Esophagus muscularis mucosa (tissue), 4 donors: Measurements from ENCODE around the gene ZNF827. TPM values are rescaled to one million over a fixed set of nuclear protein-coding genes. Genes with fewer than 3 reads are reported as not detected.

Source experiments
- DNase-seq: peaks from one replicate; pipeline ENCODE4 v3.0.0-alpha.2; 2017; ENCODE audit errors: extremely low spot score
- H3K27ac ChIP-seq, 4 donors: fragments of 200-600 bp; sonication (generic); replicated peaks in 1 of 4; 1 replicate in 3 of 4; 2 replicates in 1 of 4; pipeline ENCODE4 v1.5.1; 2016 to 2019; ENCODE audit warnings: mild to moderate bottlenecking in 1 of 4
- H3K27me3 ChIP-seq, 4 donors: fragments of 200-600 bp; sonication (generic); one replicate each; pipeline versions ENCODE4 v1.5.1 to v1.6.0; 2016 to 2019
- H3K36me3 ChIP-seq, 4 donors: fragments of 200-600 bp; sonication (generic); one replicate each; pipeline ENCODE4 v1.5.1; 2016 to 2019
- H3K4me1 ChIP-seq, 4 donors: fragments of 200-600 bp; sonication (generic); one replicate each; pipeline ENCODE4 v1.5.1; 2016 to 2019
- H3K4me3 ChIP-seq, 4 donors: fragments of 200-600 bp; sonication (generic); 1 replicate in 2 of 4; 2 replicates in 2 of 4; pipeline ENCODE4 v1.5.1; 2016 to 2019; ENCODE audit warnings: mild to moderate bottlenecking in 4 of 4, moderate library complexity in 1 of 4
- H3K9me3 ChIP-seq, 4 donors: fragments of 200-600 bp; sonication (generic); 1 replicate in 3 of 4; 2 replicates in 1 of 4; pipeline ENCODE4 v1.5.1; 2016 to 2019
- EP300 ChIP-seq: sonication (generic); formaldehyde crosslinking; IDR thresholded peaks from one replicate; pipeline ENCODE4 v1.6.1; 2017; ENCODE audit warnings: antibody characterized with exemption
- POLR2A ChIP-seq: fragments of 450-650 bp; IDR thresholded peaks from one replicate; pipeline ENCODE4 v1.6.1; 2017; ENCODE audit warnings: antibody characterized with exemption, moderate library complexity, mild to moderate bottlenecking, low read depth
- POLR2AphosphoS5 ChIP-seq, 2 donors: sonication (generic); formaldehyde crosslinking; IDR thresholded peaks; one replicate each; pipeline ENCODE4 v1.6.1; 2017; ENCODE audit warnings: antibody characterized with exemption in 2 of 2
- WGBS: methylation state at CpG from one replicate; pipeline ENCODE4 v1.1.5; 2018; 5-methylcytosine and 5-hydroxymethylcytosine counted together
- intact Hi-C: fragments of 100-400 bp; cut with DNase I; formaldehyde crosslinking; loops from one replicate; pipeline ENCODE4 v1.15.1; 2023
- total RNA-seq, 4 donors: library from RNA; depleted of rRNA; stranded (reverse); fragments of >200 nt; gene quantifications; one replicate each; pipeline versions ENCODE4 v1.1.0 to v1.2.1, GENCODE V29; 2016
- TF ChIP-seq, protein P1 (sequence below), 3 experiments: fragments of 200-600 bp in 2 of 3; fragments of 450-650 bp in 1 of 3; sonication (generic) in 2 of 3; IDR thresholded peaks; one replicate each; pipeline ENCODE4 v1.5.1; 2017 to 2019; ENCODE audit warnings: antibody characterized with exemption in 3 of 3, mild to moderate bottlenecking in 2 of 3, moderate library complexity in 1 of 3

Gene ZNF827
- total RNA-seq, 4 donors from 2014 or later: 11.1 to 27.2 (median 19.0) TPM

- no peak for DNase-seq
- Histone ChIP-seq H3K9me3 (no peaks in the 10 kb centered on the region), H3K4me3 (no peak overlapping the region), H3K36me3 (peaks cover 0 to 18% (median 0%) of the 10 kb centered on the region in 4 donors), H3K27ac (peak overlapping the region in 1 of 4 donors; percentile 28), H3K27me3 (no peaks in the 10 kb centered on the region), H3K4me1 (peaks cover 0 to 5% (median 4%) of the 10 kb centered on the region in 4 donors)
- 82% methylated on average over 16 of the region's 16 CpGs for WGBS
- TF ChIP-seq, protein P1, sequence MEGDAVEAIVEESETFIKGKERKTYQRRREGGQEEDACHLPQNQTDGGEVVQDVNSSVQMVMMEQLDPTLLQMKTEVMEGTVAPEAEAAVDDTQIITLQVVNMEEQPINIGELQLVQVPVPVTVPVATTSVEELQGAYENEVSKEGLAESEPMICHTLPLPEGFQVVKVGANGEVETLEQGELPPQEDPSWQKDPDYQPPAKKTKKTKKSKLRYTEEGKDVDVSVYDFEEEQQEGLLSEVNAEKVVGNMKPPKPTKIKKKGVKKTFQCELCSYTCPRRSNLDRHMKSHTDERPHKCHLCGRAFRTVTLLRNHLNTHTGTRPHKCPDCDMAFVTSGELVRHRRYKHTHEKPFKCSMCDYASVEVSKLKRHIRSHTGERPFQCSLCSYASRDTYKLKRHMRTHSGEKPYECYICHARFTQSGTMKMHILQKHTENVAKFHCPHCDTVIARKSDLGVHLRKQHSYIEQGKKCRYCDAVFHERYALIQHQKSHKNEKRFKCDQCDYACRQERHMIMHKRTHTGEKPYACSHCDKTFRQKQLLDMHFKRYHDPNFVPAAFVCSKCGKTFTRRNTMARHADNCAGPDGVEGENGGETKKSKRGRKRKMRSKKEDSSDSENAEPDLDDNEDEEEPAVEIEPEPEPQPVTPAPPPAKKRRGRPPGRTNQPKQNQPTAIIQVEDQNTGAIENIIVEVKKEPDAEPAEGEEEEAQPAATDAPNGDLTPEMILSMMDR (IDR thresholded peaks at IDR 0.05): no peak
- TF ChIP-seq POLR2A: no peak
- no peak for TF ChIP-seq EP300
- TF ChIP-seq POLR2AphosphoS5 (IDR thresholded peaks at IDR 0.05): no peak
- intact Hi-C loops: no loop called here
These were observed 77.0 kb downstream of the ZNF827 start for GRCh38 chr4:145861336-145862318.

GRCh38 chr4:145860897-145861296 is 77.7 kb downstream of the ZNF827 start:
- 96% methylated on average over 5 of the region's 5 CpGs for WGBS
- intact Hi-C loops: no loop called here
- Histone ChIP-seq H3K36me3 (peaks cover 0 to 18% (median 0%) of the 10 kb centered on the region in 4 donors), H3K27me3 (no peaks in the 10 kb centered on the region), H3K27ac (no peak overlapping the region), H3K4me1 (peaks cover 0 to 5% (median 4%) of the 10 kb centered on the region in 4 donors), H3K9me3 (no peaks in the 10 kb centered on the region), H3K4me3 (no peak overlapping the region)
- DNase-seq: no peak
- TF ChIP-seq EP300 (no peak), POLR2AphosphoS5 (IDR thresholded peaks at IDR 0.05) (no peak), POLR2A (no peak)
- TF ChIP-seq, protein P1 (IDR thresholded peaks at IDR 0.05): no peak

DNA sequence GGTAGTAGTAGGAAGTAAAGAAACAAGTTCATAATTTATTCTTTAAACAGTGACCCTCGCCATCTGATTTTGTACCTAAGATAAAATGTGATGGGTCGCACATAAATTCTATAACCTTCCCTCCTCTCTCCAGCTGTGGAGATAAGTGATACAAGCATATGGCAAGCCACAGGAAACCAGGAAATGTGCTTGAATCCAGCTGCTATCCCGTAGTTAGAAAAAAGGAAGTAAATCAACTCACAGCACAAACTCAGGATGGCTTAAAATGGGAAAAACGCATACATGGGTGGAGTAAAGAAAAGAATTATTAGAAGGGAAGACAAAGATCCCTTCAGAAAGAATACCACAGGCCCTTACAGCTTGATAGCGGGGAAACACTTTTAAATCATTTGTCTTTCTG is 78.2 kb downstream of the ZNF827 start:
- no peak for DNase-seq
- Histone ChIP-seq H3K4me3 (no peak overlapping the region), H3K27ac (no peak overlapping the region), H3K9me3 (no peaks in the 10 kb centered on the region), H3K4me1 (peaks cover 0 to 5% (median 4%) of the 10 kb centered on the region in 4 donors), H3K27me3 (no peaks in the 10 kb centered on the region), H3K36me3 (peaks cover 0 to 18% (median 0%) of the 10 kb centered on the region in 4 donors)
- 79% methylated on average over 5 of the region's 5 CpGs for WGBS
- intact Hi-C loops: no loop called here
- TF ChIP-seq EP300: no peak
- TF ChIP-seq, protein P1 (IDR thresholded peaks at IDR 0.05): no peak
- no peak for TF ChIP-seq POLR2AphosphoS5 (IDR thresholded peaks at IDR 0.05)
- no peak for TF ChIP-seq POLR2A

DNA sequence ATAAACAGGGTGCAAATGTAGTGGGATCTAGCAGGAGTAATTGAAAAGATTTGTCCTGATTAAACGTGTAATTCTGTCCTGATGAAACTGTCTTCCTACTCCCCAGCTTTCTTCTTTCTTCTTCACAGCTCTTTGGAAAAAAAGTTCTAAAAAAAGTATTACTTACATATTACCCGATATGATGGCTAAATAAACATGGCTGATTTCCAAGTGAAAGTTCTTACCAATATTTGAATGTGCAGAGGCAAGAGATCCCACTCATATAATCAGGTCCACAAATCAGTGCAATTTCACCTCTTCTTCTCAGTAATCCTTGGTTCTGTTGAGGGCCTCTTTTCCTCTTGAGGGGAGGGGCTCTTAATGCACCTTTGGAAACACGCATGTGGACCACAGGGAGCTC is 78.7 kb downstream of the ZNF827 start:
- Histone ChIP-seq H3K4me3 (no peak overlapping the region), H3K27me3 (no peaks in the 10 kb centered on the region), H3K27ac (no peak overlapping the region), H3K4me1 (peaks cover 0 to 4% (median 0%) of the 10 kb centered on the region in 4 donors), H3K36me3 (peaks cover 0 to 18% (median 0%) of the 10 kb centered on the region in 4 donors), H3K9me3 (no peaks in the 10 kb centered on the region)
- 66% methylated on average over 3 of the region's 3 CpGs for WGBS
- TF ChIP-seq POLR2AphosphoS5 (IDR thresholded peaks at IDR 0.05) (no peak), EP300 (no peak), POLR2A (no peak)
- TF ChIP-seq, protein P1 (IDR thresholded peaks at IDR 0.05): no peak
- intact Hi-C loops: no loop called here
- no peak for DNase-seq
